K562 (cell line): ENCODE results near the gene CHCHD1. TPM values are rescaled to one million over a fixed set of nuclear protein-coding genes. Genes with fewer than 3 reads are reported as not detected.

ENCODE experiments used
- ARID1B ChIP-seq: fragments of 450-650 bp; IDR thresholded peaks from 2 replicates; pipeline ENCODE4 v1.6.1; 2016; ENCODE audit warnings: antibody characterized with exemption, mild to moderate bottlenecking, inconsistent platforms
- ATF1 ChIP-seq, 2 experiments: fragments of 450-650 bp in 1 of 2; IDR thresholded peaks; 2 replicates each; pipeline ENCODE4 v1.6.1; 2016; ENCODE audit warnings: missing compliant biosample characterization in 1 of 2, missing genetic modification characterization in 1 of 2
- CTBP1 ChIP-seq: fragments of 450-650 bp; IDR thresholded peaks from 2 replicates; pipeline ENCODE4 v1.6.1; 2016; ENCODE audit warnings: borderline replicate concordance
- GATAD2A ChIP-seq: fragments of 450-650 bp; IDR thresholded peaks from 2 replicates; pipeline ENCODE4 v1.6.1; 2017
- HNRNPH1 ChIP-seq: fragments of 200-400 bp; formaldehyde crosslinking; optimal IDR thresholded peaks from 2 replicates; pipeline ENCODE3; 2017; ENCODE audit warnings: low read depth, mild to moderate bottlenecking, low read length, moderate library complexity
- KLF16 ChIP-seq: IDR thresholded peaks from 2 replicates; pipeline ENCODE4 v1.6.1; 2016; ENCODE audit warnings: antibody characterized with exemption
- LEF1 ChIP-seq: fragments of 450-650 bp; IDR thresholded peaks from 2 replicates; pipeline ENCODE4 v1.6.1; 2016; ENCODE audit warnings: mild to moderate bottlenecking
- MAZ ChIP-seq, 2 experiments: fragments of 450-650 bp in 1 of 2; sonication (generic) in 1 of 2; formaldehyde crosslinking; IDR thresholded peaks in 1 of 2; conservative IDR thresholded peaks in 1 of 2; 2 replicates each; pipeline versions ENCODE4 v1.4.0 to v1.5.0; 2020; ENCODE audit warnings: mild to moderate bottlenecking in 1 of 2, missing genetic modification reagents in 1 of 2
- POLR3G ChIP-seq: IDR thresholded peaks from 2 replicates; pipeline ENCODE4 v1.6.1; 2011; ENCODE audit not compliant: insufficient read length, insufficient replicate concordance; ENCODE audit errors: extremely low read depth
- SP1 ChIP-seq: sonication (generic); formaldehyde crosslinking; IDR thresholded peaks from 2 replicates; pipeline ENCODE4 v1.8.1; 2022; ENCODE audit warnings: mild to moderate bottlenecking, missing genetic modification reagents
- TAF7 ChIP-seq: fragments of 450-650 bp; IDR thresholded peaks from 2 replicates; pipeline ENCODE4 v1.6.1; 2016; ENCODE audit warnings: missing genetic modification characterization, missing compliant biosample characterization
- TAL1 ChIP-seq: fragments of 450-650 bp; IDR thresholded peaks from 2 replicates; pipeline ENCODE4 v1.6.1; 2016; ENCODE audit warnings: mild to moderate bottlenecking
- polyA plus RNA-seq, 8 experiments: library from polyadenylated mRNA; depleted of rRNA in 4 of 8; stranded (reverse) in 5 of 8; unstranded in 3 of 8; fragments of >200 nt; fragmentation: Nextera tagmentation in 2 of 8; fragmentation: Illumina TruSeq in 1 of 8; extraction: Ambion mirVana in 2 of 8; extraction: Trizol in 1 of 8; gene quantifications; 2 replicates each; pipeline versions ENCODE4 v1.2.1 to v1.2.3, GENCODE V29; 2011 to 2014; ENCODE audit warnings: inconsistent platforms in 1 of 8, missing spikeins in 1 of 8
- total RNA-seq, 7 experiments: library from RNA; depleted of rRNA in 6 of 7; stranded (reverse); fragments of >200 nt in 6 of 7; fragmentation: Illumina TruSeq in 2 of 7; extraction: Trizol in 2 of 7; gene quantifications; 2 replicates each; pipeline versions ENCODE4 v1.2.1 to v1.2.3, GENCODE V29; 2011 to 2021; ENCODE audit warnings: low replicate concordance in 1 of 7
- TF ChIP-seq, protein P1 (sequence below), 2 experiments: fragments of 450-650 bp; IDR thresholded peaks; 2 replicates each; pipeline ENCODE4 v1.6.1; 2016; ENCODE audit warnings: mild to moderate bottlenecking in 2 of 2, borderline replicate concordance in 1 of 2, low read depth in 1 of 2, moderate library complexity in 1 of 2
- TF ChIP-seq, protein P2 (sequence below): fragments of 250-450 bp; sonication (Bioruptor Pico); IDR thresholded peaks from 2 replicates; pipeline ENCODE4 v1.4.0; 2020; ENCODE audit warnings: mild to moderate bottlenecking, moderate library complexity, borderline replicate concordance
- TF ChIP-seq, protein P3 (sequence below), 2 experiments: fragments of 450-650 bp in 1 of 2; sonication (generic) in 1 of 2; formaldehyde crosslinking; conservative IDR thresholded peaks; 2 replicates each; pipeline versions ENCODE4 v1.4.0 to v1.8.1; 2020 to 2022; ENCODE audit warnings: mild to moderate bottlenecking in 1 of 2, missing genetic modification reagents in 1 of 2
- TF ChIP-seq, protein P4 (sequence below): sonication (generic); formaldehyde crosslinking; IDR thresholded peaks from 2 replicates; pipeline ENCODE4 v1.8.1; 2023; ENCODE audit warnings: mild to moderate bottlenecking, missing genetic modification reagents, moderate library complexity

Gene CHCHD1
- total and polyA plus RNA-seq, 9 of the 15 experiments (the other 6 are each of a cell fraction or from before 2014, with no cell fraction given): 52.9 to 126 (median 83.4) TPM

DNA sequence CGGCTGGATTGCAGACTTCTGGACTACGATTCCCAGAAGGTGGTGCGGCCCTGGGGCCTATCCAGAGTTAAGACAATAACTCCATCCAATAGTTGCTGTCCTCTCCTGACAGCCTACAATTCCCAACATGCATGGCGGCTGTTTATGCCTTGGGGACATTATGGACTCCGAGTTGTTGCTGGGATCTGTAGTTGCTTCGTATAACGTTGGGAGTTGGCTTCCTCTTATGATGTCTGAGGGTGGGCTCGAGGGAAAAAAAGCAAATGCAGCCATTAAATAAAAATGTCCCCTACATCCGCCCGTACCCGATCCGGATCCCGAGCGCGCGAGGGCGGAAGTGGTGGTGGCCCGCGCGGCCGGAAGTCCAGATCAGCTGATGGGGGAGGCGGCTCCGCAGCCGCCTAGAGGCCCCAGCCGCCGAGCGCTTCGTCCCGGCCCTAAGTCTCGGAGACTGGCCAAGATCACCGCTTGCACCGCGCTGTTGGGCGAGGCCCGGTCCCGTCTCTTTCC lies 3.4 kb downstream of the CHCHD1 start, which contains the start of gene ZSWIM8 (continued):
- TF ChIP-seq TAF7 (tag): no peak
- TF ChIP-seq LEF1: no peak; the same call in 1 of the 2 replicates
- no peak for TF ChIP-seq HNRNPH1
- TF ChIP-seq, protein P1, sequence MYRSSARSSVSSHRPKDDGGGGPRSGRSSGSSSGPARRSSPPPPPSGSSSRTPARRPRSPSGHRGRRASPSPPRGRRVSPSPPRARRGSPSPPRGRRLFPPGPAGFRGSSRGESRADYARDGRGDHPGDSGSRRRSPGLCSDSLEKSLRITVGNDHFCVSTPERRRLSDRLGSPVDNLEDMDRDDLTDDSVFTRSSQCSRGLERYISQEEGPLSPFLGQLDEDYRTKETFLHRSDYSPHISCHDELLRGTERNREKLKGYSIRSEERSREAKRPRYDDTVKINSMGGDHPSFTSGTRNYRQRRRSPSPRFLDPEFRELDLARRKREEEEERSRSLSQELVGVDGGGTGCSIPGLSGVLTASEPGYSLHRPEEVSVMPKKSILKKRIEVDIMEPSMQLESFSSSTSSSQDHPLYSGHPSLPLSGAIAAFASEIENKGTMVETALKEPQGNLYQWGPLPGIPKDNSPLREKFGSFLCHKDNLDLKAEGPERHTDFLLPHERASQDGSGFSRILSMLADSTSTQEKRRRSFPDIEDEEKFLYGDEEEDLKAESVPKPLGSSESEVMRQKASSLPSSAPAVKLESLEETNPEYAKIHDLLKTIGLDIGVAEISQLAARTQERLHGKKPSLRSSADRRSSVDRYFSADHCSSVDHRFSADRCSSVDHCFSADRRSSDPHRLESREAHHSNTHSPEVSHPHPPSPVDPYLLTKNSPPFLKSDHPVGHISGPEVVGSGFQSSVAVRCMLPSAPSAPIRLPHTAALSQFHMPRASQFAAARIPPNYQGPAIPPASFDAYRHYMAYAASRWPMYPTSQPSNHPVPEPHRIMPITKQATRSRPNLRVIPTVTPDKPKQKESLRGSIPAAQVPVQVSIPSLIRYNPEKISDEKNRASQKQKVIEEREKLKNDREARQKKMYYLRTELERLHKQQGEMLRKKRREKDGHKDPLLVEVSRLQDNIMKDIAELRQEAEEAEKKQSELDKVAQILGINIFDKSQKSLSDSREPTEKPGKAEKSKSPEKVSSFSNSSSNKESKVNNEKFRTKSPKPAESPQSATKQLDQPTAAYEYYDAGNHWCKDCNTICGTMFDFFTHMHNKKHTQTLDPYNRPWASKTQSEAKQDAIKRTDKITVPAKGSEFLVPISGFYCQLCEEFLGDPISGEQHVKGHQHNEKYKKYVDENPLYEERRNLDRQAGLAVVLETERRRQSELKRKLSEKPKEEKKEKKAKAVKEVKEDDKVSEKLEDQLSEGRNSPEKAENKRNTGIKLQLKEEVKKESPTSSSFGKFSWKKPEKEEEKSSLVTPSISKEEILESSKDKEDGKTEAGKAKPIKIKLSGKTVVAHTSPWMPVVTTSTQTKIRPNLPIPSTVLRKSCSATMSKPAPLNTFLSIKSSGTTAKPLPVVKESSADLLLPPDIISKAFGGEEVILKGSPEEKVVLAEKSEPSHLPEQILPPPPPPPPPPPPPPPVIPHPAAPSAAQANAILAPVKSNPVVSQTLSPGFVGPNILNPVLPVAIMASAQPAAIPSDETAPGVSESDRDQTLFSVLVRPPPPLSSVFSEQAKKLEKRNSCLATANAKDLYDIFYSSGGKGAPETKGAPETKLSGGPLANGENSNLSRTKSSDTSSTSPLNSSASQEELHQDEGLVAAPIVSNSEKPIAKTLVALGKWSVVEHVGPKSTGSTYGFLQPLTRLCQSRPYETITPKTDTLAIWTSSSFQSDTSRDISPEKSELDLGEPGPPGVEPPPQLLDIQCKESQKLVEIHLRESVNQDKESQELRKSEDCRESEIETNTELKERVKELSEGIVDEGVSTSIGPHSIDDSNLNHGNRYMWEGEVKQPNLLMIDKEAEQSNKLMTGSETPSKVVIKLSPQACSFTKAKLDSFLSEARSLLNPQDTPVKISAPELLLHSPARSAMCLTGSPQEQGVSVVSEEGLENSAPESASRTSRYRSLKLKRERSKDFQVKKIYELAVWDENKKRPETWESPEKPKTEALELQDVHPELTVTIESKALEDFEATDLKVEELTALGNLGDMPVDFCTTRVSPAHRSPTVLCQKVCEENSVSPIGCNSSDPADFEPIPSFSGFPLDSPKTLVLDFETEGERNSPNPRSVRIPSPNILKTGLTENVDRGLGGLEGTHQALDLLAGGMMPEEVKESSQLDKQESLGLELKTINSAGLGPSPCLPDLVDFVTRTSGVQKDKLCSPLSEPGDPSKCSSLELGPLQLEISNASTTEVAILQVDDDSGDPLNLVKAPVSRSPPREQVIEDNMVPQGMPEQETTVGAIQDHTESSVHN (IDR thresholded peaks at IDR 0.05; ENCODE audit: borderline replicate concordance in 1 of 2, low read depth in 1 of 2): peak in 1 of 2 experiments; percentile 82; a peak in 2 of 4 replicates
- TF ChIP-seq, protein P2, sequence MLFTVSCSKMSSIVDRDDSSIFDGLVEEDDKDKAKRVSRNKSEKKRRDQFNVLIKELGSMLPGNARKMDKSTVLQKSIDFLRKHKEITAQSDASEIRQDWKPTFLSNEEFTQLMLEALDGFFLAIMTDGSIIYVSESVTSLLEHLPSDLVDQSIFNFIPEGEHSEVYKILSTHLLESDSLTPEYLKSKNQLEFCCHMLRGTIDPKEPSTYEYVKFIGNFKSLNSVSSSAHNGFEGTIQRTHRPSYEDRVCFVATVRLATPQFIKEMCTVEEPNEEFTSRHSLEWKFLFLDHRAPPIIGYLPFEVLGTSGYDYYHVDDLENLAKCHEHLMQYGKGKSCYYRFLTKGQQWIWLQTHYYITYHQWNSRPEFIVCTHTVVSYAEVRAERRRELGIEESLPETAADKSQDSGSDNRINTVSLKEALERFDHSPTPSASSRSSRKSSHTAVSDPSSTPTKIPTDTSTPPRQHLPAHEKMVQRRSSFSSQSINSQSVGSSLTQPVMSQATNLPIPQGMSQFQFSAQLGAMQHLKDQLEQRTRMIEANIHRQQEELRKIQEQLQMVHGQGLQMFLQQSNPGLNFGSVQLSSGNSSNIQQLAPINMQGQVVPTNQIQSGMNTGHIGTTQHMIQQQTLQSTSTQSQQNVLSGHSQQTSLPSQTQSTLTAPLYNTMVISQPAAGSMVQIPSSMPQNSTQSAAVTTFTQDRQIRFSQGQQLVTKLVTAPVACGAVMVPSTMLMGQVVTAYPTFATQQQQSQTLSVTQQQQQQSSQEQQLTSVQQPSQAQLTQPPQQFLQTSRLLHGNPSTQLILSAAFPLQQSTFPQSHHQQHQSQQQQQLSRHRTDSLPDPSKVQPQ (CRISPR knock-in tag): no peak
- TF ChIP-seq, protein P3, sequence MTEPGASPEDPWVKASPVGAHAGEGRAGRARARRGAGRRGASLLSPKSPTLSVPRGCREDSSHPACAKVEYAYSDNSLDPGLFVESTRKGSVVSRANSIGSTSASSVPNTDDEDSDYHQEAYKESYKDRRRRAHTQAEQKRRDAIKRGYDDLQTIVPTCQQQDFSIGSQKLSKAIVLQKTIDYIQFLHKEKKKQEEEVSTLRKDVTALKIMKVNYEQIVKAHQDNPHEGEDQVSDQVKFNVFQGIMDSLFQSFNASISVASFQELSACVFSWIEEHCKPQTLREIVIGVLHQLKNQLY (CRISPR knock-in tag; conservative IDR thresholded peaks at IDR 0.05): no peak
- TF ChIP-seq ATF1 (CRISPR knock-in tag; IDR thresholded peaks at IDR 0.05): no peak
- TF ChIP-seq ATF1 (tag; IDR thresholded peaks at IDR 0.05): peak; percentile 86
- TF ChIP-seq TAL1: no peak
- TF ChIP-seq POLR3G: no peak
- TF ChIP-seq CTBP1: no peak
- no peak; the same call in 1 of the 2 replicates for TF ChIP-seq ARID1B
- TF ChIP-seq KLF16: no peak
- TF ChIP-seq SP1: no peak
- no peak for TF ChIP-seq GATAD2A
- TF ChIP-seq, protein P4, sequence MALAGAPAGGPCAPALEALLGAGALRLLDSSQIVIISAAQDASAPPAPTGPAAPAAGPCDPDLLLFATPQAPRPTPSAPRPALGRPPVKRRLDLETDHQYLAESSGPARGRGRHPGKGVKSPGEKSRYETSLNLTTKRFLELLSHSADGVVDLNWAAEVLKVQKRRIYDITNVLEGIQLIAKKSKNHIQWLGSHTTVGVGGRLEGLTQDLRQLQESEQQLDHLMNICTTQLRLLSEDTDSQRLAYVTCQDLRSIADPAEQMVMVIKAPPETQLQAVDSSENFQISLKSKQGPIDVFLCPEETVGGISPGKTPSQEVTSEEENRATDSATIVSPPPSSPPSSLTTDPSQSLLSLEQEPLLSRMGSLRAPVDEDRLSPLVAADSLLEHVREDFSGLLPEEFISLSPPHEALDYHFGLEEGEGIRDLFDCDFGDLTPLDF (CRISPR knock-in tag): no peak
- peak; percentile 57 to 69; a peak in 2 of 4 replicates for TF ChIP-seq MAZ (CRISPR knock-in tag; conservative IDR thresholded peaks at IDR 0.05 in 1 of 2, IDR thresholded peaks at IDR 0.05 in 1 of 2)
